ENCODE results near the gene PRR15L.

DNA sequence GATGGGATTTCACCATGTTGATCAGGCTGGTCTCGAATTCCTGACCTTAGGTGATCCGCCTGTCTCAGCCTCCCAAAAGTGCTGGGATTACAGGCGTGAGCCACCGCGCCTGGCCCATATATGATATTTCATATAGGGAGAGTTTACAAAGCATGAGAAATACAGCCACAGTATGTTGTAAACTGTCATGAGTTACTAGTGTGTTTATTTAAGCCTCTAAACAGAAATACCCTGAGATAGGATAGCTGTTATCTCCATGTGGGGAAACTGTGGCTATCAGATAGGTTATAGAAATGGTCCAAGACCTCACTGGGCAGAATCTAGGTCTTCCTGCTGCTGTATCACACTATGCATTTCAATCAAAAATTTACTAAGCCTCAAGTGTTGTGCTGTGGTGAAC lies 11.2 kb upstream of the PRR15L start:
- TF ChIP-seq, protein P1, sequence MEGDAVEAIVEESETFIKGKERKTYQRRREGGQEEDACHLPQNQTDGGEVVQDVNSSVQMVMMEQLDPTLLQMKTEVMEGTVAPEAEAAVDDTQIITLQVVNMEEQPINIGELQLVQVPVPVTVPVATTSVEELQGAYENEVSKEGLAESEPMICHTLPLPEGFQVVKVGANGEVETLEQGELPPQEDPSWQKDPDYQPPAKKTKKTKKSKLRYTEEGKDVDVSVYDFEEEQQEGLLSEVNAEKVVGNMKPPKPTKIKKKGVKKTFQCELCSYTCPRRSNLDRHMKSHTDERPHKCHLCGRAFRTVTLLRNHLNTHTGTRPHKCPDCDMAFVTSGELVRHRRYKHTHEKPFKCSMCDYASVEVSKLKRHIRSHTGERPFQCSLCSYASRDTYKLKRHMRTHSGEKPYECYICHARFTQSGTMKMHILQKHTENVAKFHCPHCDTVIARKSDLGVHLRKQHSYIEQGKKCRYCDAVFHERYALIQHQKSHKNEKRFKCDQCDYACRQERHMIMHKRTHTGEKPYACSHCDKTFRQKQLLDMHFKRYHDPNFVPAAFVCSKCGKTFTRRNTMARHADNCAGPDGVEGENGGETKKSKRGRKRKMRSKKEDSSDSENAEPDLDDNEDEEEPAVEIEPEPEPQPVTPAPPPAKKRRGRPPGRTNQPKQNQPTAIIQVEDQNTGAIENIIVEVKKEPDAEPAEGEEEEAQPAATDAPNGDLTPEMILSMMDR (optimal IDR thresholded peaks at IDR 0.05 in 1 of 3, IDR thresholded peaks at IDR 0.05 in 1 of 3, conservative IDR thresholded peaks at IDR 0.05 in 1 of 3; ENCODE audit: extremely low read depth in 1 of 3, insufficient read depth in 2 of 3, low read length in 3 of 3), result no peak
- TF ChIP-seq EZH2 (IDR thresholded peaks at IDR 0.05; ENCODE audit: low read length), result no peak
